Activated CD8-positive, alpha-beta memory T cell treated with anti-CD3 and anti-CD28 coated beads for 1 hour (primary cell): ENCODE data around the gene SYNGAP1.
"Not testable (repeated sequence)": the region's sequence is repeated elsewhere in the genome, so short reads cannot be mapped to it uniquely, and the experiment has no call there.

Experiments used
- DNase-seq, 2 donors: peaks; one replicate each; pipeline ENCODE4 v3.0.0-alpha.2; 2020; ENCODE audit warnings: low read depth in 1 of 2; ENCODE audit errors: extremely low read depth in 1 of 2

Gene SYNGAP1

DNA sequence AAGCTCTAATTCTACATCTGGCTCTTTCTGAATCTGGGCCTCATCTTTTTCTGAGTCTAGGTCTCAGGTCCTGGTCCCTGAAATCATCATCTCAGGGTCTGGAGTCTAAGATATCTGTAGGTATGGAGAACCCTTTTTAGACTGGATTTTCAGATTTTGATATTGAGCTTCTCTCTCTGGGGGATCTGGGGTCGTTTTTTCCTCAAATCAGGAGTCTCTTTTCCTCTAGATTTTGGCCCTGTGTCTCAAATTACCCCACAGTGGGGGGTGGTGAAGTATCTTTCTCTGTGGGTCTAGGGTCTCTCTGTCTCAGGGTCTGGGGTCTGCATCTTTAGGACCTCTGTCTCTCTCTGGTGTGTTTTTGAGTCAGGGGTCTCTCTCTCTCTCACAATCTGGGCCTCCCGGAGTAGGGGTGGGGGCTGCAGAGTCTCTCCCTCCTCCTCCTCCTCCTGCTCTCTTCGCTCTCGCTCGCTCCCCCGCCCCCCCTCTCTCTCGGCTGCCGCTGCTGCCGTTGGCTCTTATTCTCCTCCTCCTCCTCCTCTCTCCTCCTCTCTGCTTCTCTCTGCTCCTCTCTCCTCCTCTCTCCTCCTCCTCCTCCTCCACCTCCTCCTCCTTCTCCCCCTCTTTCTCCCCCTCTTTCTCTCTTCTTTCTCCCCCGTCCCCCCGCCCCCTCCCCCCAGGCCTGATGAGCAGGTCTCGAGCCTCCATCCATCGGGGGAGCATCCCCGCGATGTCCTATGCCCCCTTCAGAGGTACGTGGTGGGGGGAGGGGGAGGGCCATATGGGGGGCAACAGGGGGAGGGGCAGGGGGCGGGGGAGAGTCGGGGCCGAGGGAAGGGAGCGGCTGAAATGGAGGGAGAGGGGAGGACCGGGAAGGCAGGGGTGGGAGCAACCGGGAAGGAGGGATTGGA, at the start of gene SYNGAP1:
SYNGAP1 (plus strand) TSS at position 486 of the 911 bp plus-strand sequence; CDS start at position 686, 200 bp downstream.
- no peak for DNase-seq

DNA sequence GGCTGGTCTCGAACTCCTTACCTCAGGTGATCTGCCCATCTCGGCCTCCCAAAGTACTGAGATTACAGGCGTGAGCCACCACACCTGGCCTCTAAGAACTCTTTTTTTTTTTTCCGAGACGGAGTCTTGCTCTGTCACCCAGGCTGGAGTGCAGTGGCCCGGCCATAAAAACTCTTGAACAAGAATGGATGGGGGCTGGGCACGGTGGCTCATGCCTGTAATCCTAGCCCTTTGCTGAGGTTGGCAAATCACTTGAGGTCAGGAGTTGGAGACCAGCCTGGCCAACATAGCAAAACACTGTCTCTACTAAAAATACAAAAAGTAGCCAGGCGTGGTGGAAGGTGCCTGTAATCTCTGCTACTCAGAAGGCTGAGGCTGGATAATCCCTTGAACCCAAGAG, 48.0 kb upstream of the SYNGAP1 start:
- DNase-seq: not testable (repeated sequence)

DNA sequence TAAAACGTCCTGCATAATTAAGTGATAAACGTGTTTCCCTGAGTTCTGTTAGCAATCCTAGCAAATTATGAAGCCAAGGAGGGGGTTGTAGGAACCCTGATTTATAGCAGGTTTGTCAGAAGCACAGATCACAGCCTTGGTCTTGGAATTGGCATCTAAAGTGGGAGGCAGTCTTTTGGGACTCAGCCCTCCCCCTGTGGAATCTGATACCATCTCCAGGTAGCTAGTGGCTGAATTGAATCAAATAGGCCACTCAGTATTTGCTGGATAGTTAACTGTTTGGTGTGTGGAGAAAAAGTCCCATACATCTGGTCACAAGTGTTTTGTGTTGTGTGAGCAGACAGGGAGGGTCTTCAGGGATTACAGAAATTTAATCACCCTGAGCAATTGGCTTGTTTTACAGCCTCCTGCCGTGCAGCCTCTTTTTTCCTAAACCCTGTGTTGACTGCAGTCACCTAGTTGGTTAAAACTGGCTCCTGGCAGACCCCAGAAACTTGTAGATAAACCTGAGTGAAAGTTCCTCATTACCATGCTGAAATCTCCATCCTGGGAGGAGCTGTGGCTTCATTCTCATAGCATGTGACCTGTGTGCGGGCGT, 47.2 kb upstream of the SYNGAP1 start:
- DNase-seq: no peak

DNA sequence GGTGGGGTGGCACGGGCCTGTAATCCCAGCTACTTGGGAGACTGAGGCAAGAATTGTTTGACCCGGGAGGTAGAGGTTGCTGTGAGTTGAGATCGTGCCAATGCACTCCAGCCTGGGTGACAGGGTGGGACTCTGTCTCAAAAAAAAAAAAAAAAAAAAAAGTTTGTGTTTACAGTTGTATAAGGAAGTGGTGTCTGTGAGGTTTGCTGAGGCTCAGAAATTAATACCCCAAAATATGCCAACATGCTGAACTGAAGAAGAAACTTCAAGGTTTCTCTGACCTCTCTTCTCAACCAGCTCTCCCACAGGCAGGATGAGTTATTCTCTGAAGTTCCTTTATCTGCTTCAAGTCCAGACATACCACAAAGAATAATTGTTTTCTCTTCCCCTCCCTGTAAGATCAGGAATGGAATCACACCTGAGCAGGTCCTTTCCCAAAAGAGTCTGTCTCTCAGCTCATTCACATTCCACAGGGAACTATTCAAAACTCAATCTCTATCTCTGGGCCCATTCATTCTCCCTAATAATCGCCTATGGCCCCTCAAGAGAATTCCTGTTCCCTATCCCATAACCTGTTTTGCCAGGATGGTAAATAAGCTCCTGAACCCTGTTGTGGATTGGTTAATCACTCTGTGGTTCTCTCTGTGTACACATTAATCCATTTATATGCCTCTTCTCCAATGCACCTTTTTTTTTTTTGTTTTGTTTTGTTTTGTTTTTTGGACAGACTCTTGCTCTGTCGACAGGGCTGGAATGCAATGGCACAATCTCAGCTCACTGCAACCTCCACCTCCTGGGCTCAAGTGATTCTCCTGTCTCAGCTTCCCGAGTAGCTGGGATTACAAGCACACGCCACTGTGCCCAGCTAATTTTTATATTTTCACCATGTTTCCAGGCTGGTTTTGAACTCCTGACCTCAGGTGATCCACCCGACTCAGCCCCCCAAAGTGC, 45.6 kb upstream of the SYNGAP1 start:
- no peak for DNase-seq

DNA sequence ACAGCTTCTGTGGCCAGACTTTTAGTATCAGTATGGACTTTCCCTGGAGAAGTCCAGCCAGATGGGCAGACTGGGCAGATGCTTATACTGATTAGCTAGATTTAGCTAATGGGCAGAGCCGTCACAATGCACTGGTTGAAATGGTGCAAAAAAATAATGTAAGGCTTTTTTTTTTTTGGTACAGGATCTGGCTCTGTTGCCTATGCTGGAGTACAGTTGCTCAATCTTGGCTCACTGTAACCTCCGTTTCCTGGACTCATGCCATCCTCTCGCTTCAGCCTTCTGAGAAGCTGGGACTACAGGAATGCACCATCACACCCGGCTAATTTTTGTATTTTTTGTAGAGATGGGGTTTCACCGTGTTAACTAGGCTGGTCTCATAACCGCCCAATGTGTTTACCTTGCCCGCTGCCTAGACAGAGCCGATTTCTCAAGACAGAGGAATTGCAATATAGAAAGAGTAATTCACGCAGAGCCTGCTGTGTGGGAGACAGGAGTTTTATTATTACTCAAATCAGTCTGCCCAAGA, 44.7 kb upstream of the SYNGAP1 start:
- no peak for DNase-seq

DNA sequence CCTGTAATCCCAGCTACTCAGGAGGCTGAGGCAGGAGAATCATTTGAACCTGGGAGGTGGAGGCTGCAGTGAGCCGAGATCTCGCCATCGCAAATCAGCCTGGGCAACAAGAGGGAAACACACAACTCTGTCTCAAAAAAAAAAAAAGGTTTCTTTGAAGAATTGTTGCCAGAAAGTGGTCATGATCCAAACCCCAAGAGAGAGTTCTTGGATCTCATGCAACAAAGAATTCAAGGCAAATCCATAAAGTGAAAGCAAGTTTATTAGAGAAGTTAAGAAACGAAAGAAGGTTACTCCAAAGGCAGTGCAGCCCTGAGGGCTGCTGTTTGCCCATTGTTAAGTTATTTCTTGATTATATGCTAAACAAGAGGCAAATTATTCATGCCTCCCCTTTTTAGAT, 42.7 kb upstream of the SYNGAP1 start:
- no peak for DNase-seq

DNA sequence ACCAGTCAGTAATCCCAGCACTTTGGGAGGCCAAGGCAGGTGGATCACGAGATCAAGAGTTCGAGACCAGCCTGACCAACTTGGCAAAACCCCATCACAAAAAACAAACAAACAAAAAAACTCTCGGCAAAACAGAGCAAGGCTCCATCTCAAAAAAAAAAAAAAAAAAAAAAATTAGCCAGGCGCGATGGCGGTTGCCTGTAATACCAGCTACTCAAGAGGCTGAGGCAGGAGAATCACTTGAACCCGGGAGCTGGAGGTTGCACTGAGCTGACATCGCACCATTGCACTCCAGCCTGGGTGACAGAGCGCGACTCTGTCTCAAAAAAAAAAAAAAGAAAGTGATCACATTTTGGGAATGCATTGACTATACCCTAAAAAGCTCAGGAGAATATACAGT, 40.7 kb upstream of the SYNGAP1 start:
- DNase-seq: not testable (repeated sequence)

DNA sequence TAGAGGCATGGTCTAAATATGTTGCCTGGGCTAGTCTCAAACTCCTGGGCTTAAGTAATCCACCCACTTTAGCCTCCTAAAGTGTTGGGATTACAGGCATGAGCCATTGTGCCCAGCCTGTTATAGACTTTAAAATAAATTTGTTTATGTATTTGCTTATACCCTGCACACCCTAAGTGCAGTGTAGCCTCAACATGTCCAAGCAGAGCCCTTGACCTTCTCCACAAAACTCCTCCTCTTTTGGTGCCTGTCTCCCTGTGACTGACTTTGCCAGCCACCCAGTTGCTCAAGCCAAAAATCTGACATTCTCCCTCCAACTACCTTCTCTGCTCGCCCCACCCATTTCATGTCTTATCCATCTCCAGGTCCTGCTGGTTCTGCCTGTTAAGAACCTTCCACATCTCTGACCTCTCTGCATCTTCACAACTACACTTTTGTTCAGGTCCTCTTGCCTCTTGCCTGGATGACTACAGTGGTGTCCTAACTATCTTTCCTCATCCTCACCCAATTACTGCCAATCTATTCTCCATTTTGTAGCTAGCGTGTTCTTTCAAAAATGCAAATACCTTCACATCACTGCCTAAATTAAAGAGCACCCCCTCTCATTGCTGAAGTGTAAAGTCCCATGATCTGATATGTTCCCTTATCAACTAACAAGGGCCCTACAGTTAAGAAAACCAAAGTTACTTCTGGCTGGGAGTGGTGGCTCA, 39.4 kb upstream of the SYNGAP1 start:
- no peak for DNase-seq

DNA sequence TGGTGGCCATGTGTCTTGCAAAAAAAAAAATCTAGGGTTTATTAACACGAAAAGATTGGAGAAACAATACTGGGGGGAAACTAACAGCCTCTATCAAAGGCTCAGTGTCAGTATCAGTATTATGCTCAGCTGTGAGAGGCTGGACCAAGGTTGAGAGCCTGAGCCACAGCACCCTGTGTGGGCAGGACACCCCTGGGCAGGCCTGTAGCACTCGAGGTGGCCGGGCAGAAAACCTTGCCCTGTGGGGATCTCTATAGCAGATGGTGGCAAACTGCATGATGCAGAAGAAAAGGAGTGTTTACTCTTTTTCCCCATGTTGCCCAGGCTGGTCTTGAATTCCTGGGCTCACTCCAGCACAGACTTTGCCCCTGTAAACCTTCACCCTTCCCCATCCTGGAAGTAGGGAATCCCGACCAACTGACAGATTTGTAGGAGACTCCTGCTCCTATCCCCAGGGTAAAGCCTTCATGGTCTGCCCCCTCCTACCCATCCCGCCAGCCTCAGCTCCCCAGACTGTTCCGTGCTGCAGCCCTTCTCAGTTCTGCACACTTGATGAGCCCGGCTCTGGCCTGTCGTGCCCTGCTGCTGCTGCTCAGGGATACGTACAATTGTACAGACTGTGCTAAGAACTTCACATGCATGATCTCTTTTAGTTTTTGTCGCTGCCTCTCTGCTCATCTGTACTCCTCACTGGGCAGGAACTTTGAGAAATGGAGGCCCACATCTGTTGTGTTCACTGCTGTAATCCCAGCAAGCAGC, 36.3 kb upstream of the SYNGAP1 start:
- DNase-seq: no peak

DNA sequence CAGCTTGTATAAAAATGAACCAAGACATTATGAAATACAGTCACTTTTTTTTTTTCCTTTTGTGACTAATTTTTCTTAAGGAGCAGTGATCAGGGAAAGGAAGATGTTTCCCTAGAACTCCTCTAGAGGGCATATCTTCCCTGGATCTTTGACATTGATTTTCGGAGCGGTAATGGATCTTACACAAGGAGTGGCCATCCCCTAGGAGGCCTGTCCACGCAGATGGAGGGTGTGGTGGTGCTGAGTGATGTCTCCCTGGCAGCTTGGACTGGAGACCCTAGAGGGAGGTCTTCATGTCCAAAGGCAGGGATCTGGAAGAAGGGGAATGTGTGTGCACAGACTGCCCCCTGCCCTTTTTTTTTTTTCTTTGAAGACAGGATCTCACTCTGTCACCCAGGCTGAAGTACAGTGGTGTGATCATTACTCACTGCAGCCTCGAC, 35.3 kb upstream of the SYNGAP1 start:
- no peak for DNase-seq

DNA sequence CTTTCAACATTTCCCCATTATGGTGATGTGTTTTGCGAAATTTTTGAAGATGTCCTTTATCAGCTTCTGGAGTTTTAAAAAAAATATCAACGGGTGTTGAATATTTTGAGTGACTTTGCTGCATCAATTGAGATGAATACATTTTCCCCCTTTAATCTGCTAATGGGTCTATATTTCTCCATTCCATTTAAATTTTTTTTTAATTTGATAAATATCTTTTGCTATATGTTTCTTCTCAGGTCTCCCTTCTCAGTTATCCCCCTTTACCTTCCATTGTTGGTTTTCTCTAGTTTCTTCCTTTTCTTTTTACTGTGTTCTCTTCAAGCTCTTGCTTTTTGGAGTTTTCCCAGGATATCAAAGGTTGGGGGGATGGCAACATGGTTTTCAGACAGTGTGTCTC, 29.7 kb upstream of the SYNGAP1 start:
- DNase-seq: no peak

DNA sequence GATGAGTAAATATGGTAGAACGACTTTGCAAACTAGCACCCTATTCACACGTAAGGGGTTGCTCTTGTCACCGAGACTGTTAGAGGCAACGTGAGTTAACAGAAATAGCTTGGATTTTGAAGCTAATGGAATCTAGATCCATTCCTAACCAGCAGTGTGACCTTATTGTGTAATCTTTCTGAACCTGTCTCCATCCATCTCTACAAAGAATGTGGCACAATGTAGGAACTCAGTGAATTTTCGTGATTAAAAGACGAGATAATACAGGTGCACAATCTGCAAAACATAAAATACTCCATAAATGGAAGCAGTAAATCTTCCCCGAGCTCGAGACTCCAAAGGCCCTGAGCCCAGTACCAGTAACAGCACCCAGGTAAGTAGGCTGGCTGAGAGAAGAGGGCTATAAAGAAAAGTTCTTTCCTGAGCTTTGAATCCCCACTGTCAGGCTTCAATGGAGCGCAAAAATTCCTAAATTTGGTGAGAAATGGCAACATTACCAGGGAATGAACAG, 29.0 kb upstream of the SYNGAP1 start:
- no peak for DNase-seq

DNA sequence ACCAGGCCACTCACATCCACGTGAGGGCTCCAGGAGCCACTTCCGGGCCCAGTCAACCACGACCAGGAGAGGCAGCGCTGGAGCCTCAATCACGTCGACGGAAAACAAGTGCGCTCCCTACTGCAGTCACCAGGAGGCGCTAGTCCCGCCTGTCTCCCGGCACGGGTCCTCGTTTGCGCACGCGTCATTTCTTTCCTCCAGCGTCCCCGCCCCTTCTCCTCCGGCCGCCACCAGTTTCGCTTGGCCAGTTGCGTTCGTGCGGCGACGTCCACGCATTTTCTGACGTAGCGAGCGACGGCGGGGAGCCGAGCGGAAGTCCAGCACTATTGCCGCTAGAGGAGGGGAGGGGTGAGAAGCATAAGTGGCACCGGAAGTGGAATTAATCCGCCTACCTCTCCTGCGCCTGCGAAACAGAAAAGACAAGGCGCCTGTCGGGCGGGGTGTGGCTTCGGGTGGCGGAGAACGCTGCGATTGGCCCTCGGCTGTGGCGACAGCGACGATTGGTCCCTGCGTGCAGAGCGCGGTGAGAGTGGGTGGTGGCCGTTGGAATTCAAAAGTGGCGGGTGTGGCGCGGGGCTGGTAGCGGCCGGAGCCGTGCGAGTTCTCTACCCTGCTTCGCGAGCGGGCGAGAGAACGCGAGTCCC, 28.5 kb upstream of the SYNGAP1 start, which contains the start of gene KIFC1:
KIFC1 (plus strand) TSS at position 546 of the 644 bp plus-strand sequence. CDS start 163 bp downstream, outside the sequence.
- DNase-seq: peak; percentile 97 to 99

DNA sequence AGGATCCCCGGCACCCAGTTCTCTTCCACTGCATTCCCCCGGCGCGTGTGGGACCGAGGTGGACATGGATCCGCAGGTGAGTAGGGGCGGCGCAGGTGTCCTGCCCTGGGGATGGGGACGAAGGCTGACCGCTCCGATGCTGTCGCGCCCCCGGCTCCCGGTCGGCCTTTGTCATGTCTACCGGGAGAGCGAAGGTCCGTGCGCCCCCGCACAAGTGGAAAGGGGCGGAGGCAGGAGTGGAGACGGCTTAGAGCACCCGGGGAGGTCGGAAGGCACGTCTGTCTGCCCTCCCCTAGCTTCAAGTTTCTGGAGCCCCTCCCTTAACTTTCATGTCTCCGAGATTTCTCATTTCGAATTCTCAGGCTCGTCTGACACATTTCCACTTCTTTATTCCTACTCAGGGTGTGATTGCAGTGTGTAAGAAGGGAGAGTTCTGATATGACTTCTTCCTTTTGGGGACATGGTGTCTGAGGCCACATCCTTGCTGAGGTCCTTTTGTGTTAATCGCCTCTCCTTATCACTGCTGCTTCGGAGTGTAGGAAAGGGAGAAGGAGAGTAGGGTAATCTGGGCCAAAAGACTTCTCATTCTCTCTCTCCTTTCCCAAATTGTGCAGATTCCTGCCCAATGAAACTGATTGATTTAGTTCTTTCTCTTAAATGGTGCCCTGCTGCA, 27.8 kb upstream of the SYNGAP1 start:
- no peak for DNase-seq

DNA sequence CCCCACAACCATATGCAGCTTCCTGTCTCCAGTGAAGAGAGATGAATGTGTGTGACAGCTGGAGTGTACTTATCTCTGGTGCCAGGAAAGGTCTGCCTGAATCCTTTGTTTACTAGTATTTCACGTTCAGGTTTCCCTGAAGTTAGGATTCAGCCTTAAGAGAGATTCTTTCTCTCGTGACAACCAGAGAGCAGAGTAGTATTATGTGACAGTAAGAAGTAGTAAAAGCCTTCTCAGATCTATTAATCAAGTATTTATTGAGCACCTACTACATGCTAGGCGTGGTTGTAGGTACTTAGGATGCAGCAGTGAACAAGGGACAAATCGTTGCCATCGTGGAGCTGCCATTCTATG, 27.3 kb upstream of the SYNGAP1 start:
- no peak for DNase-seq

DNA sequence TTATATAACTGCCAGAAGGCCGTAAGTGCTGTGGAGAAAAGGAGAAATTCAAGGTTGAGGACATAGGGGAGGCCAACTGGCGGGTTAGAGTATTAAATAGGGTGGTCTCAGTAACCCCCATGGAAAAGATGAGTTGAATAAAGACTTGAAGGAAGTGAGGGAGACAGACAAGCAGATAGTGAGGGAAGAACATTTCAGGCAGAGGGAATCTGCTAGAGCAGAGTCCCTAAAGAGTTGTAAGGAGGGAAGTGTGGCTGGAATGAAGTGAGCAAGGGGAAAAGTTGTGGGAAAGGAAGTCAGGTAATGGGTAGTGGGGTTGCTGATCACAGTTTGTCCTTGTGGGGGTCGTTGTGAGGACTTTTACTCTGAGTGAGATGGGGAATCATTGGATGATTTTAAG, 26.9 kb upstream of the SYNGAP1 start:
- no peak for DNase-seq

DNA sequence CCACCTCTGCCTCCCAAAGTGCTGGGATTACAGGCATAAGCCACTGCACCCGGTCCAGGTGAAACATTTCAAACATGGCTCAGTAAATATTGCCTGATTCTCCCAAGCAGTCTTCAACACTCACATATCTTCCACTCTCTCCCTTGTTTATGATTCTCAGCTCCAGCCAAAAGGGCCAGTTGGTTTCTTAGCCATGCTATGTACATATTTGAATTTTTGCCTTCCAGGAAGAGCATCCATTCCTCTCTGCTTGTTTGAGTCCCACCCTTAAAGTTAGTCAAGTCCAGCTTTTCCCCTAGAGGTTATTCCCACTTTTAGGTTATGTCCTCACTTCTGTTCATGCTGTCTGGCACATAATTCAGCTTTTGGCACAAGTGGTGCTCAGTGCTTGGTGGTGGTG, 22.3 kb upstream of the SYNGAP1 start:
- no peak for DNase-seq

DNA sequence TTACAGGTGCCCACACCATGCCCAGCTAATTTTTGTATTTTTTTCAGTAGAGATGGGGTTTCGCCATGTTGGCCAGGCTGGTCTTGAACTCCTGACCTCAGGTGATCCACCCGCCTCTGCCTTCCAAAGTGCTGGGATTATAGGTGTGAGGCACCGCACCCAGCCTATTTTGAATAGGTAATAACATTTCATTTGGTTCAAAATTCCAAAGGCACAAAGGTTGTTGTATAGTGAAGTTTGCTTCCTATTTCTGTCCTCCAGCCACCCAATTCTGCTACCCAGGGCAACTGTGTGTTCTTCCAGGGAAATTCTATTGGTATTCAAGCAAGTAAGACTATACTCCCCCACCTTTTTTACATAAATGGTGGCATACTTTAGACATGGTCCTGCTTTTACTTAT, 21.3 kb upstream of the SYNGAP1 start:
- not testable (repeated sequence) for DNase-seq
